ENCODE data around the gene LGR6.
"Not testable (repeated sequence)": the region's sequence is repeated elsewhere in the genome, so short reads cannot be mapped to it uniquely, and the experiment has no call there.

Gene LGR6, protein sequence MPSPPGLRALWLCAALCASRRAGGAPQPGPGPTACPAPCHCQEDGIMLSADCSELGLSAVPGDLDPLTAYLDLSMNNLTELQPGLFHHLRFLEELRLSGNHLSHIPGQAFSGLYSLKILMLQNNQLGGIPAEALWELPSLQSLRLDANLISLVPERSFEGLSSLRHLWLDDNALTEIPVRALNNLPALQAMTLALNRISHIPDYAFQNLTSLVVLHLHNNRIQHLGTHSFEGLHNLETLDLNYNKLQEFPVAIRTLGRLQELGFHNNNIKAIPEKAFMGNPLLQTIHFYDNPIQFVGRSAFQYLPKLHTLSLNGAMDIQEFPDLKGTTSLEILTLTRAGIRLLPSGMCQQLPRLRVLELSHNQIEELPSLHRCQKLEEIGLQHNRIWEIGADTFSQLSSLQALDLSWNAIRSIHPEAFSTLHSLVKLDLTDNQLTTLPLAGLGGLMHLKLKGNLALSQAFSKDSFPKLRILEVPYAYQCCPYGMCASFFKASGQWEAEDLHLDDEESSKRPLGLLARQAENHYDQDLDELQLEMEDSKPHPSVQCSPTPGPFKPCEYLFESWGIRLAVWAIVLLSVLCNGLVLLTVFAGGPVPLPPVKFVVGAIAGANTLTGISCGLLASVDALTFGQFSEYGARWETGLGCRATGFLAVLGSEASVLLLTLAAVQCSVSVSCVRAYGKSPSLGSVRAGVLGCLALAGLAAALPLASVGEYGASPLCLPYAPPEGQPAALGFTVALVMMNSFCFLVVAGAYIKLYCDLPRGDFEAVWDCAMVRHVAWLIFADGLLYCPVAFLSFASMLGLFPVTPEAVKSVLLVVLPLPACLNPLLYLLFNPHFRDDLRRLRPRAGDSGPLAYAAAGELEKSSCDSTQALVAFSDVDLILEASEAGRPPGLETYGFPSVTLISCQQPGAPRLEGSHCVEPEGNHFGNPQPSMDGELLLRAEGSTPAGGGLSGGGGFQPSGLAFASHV

GRCh38 chr1:202193614-202194327 lies at the start of gene LGR6:
Gene LGR6, plus strand, starts transcription at chr1:202193799. Its CDS starts 191 bp downstream, at chr1:202193990.
- Histone ChIP-seq H3K9me3 (replicated peaks in 1 of 11) (no peaks in the 10 kb centered on the region), H3K27me3 (peaks cover 0 to 36% (median 0%) of the 10 kb centered on the region in 11 experiments; a peak in 11 of 22 replicates), H3K36me3 (no peaks in the 10 kb centered on the region), H3K4me2 (peak within 1 kb of the TSS; percentile 86 to 100 (median 99)), H4K20me1 (peaks cover 0 to 28% (median 0%) of the 10 kb centered on the region in 11 experiments; a peak in 10 of 22 replicates), H3K4me1 (peaks cover 17 to 66% (median 47%) of the 10 kb centered on the region in 10 experiments), H3K27ac (peak within 1 kb of the TSS in 5 of 11 experiments; percentile 28 to 62 (median 48); a peak in 8 of 22 replicates), H3K9ac (peak within 1 kb of the TSS in 10 of 11 experiments; percentile 16 to 82 (median 62); a peak in 19 of 22 replicates), H3K4me3 (peak within 1 kb of the TSS; percentile 35 to 77 (median 62))
- TF ChIP-seq Cebpa-rat (IDR thresholded peaks at IDR 0.05), result no peak

DNA sequence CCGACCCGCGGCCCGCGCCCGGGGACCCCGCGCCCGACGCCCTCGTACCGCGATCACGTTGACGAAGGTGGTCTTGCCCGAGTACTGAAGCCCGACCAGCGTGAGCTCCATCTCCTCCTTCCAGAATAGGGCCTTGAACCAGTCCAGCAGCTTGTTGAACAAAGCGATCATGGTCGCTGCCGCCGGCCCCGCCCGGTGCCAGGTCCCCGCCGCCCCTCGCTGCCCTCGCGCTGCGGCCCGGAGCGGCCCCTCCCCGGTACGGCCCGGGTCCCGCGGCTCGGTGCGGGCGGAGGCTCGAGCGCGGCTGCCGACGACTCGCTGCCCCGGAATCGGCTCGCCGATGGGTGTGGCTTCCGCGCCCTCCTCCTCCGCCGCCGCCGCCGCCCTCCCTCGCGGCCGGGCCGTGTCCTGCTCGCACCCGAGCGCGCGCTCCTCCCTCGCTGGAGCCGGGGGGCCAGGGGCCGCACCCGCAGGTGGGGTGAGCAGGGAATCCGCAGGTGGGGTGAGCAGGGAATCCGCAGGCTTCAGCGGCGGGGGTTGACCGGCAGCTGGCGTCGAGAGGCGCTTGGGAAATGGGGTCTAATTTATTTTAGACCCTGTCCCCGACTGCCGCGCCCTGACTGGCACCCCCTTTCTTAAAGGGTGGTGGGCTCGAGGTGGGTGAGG lies 49.1 kb upstream of the LGR6 start, which contains the start of gene ARL8A:
TSS of gene ARL8A (minus strand) at position 336 of the 666 bp plus-strand sequence. CDS start at position 171, 165 bp downstream.
- Histone ChIP-seq H3K9me3 (replicated peaks in 1 of 11) (no peaks in the 10 kb centered on the region), H3K4me1 (peaks cover 29 to 82% (median 50%) of the 10 kb centered on the region in 10 experiments), H4K20me1 (peaks cover 39 to 88% (median 64%) of the 10 kb centered on the region in 11 experiments), H3K27me3 (no peaks in the 10 kb centered on the region), H3K4me2 (peak within 1 kb of the TSS; percentile 91 to 99 (median 97)), H3K36me3 (peaks cover 47 to 66% (median 57%) of the 10 kb centered on the region in 11 experiments), H3K27ac (peak within 1 kb of the TSS; percentile 93 to 99 (median 97)), H3K9ac (peak within 1 kb of the TSS; percentile 96 to 99 (median 98)), H3K4me3 (peak within 1 kb of the TSS; percentile 82 to 99 (median 98))
- no peak for TF ChIP-seq Cebpa-rat (IDR thresholded peaks at IDR 0.05)

GRCh38 chr1:202145068-202145743 lies 48.4 kb upstream of the LGR6 start:
- Histone ChIP-seq H3K4me2 (peak overlapping the region; percentile 90 to 99 (median 96)), H3K4me3 (peak overlapping the region; percentile 82 to 99 (median 98)), H4K20me1 (peaks cover 32 to 88% (median 60%) of the 10 kb centered on the region in 11 experiments), H3K4me1 (peaks cover 29 to 76% (median 46%) of the 10 kb centered on the region in 10 experiments), H3K9ac (peak overlapping the region; percentile 96 to 99 (median 98)), H3K27ac (peak overlapping the region; percentile 93 to 99 (median 97)), H3K27me3 (no peaks in the 10 kb centered on the region), H3K9me3 (replicated peaks in 1 of 11) (no peaks in the 10 kb centered on the region), H3K36me3 (peaks cover 52 to 66% (median 58%) of the 10 kb centered on the region in 11 experiments)
- TF ChIP-seq Cebpa-rat (IDR thresholded peaks at IDR 0.05), result no peak

DNA sequence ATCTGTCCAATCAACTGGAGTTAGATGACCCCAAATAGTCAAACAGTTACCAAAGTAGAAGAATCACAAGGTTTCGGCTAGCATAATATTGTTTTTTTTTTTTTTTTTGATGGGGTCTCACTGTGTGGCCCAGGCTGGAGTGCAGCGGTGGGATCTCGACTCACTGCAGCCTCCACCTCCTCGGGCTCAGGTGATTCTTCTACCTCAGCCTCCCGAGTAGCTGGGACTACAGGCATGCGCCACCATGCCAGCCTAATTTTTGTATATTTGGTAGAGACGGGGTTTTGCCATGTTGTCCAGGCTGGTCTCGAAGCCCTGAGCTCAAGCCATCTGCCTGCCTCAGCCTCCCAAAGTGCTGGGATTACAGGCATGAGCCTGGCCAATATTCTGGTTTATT lies 47.9 kb upstream of the LGR6 start:
- H3K9me3 ChIP-seq (replicated peaks in 1 of 11); H3K27me3 ChIP-seq: not testable (repeated sequence)
- H3K9ac ChIP-seq, result peak overlapping the region in 10 of 11 experiments; percentile 96 to 99 (median 98); a peak in 14 of 22 replicates
- H3K4me3 ChIP-seq, result peak overlapping the region in 8 of 10 experiments; percentile 82 to 99 (median 96); a peak in 8 of 20 replicates
- H3K36me3 ChIP-seq, result peaks cover 53 to 67% (median 58%) of the 10 kb centered on the region in 11 experiments
- peaks cover 29 to 74% (median 44%) of the 10 kb centered on the region in 10 experiments for H3K4me1 ChIP-seq
- H4K20me1 ChIP-seq, result peaks cover 27 to 88% (median 57%) of the 10 kb centered on the region in 11 experiments
- peak overlapping the region; percentile 90 to 99 (median 96) for H3K4me2 ChIP-seq
- H3K27ac ChIP-seq, result peak overlapping the region in 1 of 11 experiments; percentile 97; a peak in 1 of 22 replicates

- H3K4me3 ChIP-seq, result no peak overlapping the region
- no peaks in the 10 kb centered on the region for H3K27me3 ChIP-seq
- peaks cover 54 to 67% (median 58%) of the 10 kb centered on the region in 11 experiments for H3K36me3 ChIP-seq
- H3K9me3 ChIP-seq (replicated peaks in 1 of 11), result no peaks in the 10 kb centered on the region
- no peak overlapping the region for H3K27ac ChIP-seq
- no peak for TF ChIP-seq Cebpa-rat (IDR thresholded peaks at IDR 0.05)
- peaks cover 29 to 70% (median 39%) of the 10 kb centered on the region in 10 experiments for H3K4me1 ChIP-seq
- peaks cover 21 to 88% (median 56%) of the 10 kb centered on the region in 11 experiments for H4K20me1 ChIP-seq
- peak overlapping the region in 9 of 11 experiments; percentile 5 to 99 (median 96); a peak in 11 of 22 replicates for H3K4me2 ChIP-seq
- peak overlapping the region in 5 of 11 experiments; percentile 48 to 99 (median 97); a peak in 5 of 22 replicates for H3K9ac ChIP-seq
Observed at GRCh38 chr1:202146279-202146678, 47.3 kb upstream of the LGR6 start.

GRCh38 chr1:202146993-202147392 lies 46.6 kb upstream of the LGR6 start:
- H3K4me3 ChIP-seq, result no peak overlapping the region
- no peak overlapping the region; a peak in 1 of 22 replicates for H3K9ac ChIP-seq
- peaks cover 14 to 88% (median 51%) of the 10 kb centered on the region in 11 experiments for H4K20me1 ChIP-seq
- H3K36me3 ChIP-seq, result peaks cover 61 to 71% (median 64%) of the 10 kb centered on the region in 11 experiments
- H3K4me2 ChIP-seq, result peak overlapping the region in 3 of 11 experiments; percentile 94 to 96 (median 95); a peak in 4 of 22 replicates
- H3K27ac ChIP-seq, result no peak overlapping the region
- TF ChIP-seq Cebpa-rat (IDR thresholded peaks at IDR 0.05), result no peak
- H3K9me3 ChIP-seq (replicated peaks in 1 of 11), result no peaks in the 10 kb centered on the region
- H3K27me3 ChIP-seq, result no peaks in the 10 kb centered on the region
- peaks cover 26 to 63% (median 35%) of the 10 kb centered on the region in 10 experiments for H3K4me1 ChIP-seq

DNA sequence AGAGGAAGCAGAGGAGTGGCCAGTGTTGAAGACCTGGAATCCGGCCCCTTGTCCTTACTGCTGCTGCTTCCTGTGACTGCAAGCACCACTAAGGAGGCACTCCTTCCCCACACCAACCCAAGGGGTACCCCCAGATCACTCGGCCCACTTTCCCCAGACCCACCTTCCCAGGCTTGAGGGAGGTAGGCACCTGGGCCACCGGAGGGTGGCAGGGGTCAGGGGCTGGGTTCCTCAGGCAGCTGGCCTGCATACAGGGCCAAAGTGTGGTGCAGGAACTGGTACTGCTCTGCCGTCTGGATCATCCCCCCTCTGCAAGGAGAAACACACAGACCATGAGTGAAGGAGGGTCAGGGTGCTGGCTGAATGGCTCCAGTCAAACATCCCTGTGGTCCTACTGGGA lies 45.2 kb upstream of the LGR6 start:
- H3K4me1 ChIP-seq, result peaks cover 12 to 54% (median 22%) of the 10 kb centered on the region in 10 experiments
- H3K9ac ChIP-seq, result peak overlapping the region in 1 of 11 experiments; percentile 29; a peak in 1 of 22 replicates
- H4K20me1 ChIP-seq, result peaks cover 7 to 88% (median 51%) of the 10 kb centered on the region in 11 experiments; a peak in 20 of 22 replicates
- peak overlapping the region in 3 of 11 experiments; percentile 31 to 95 (median 52); a peak in 4 of 22 replicates for H3K4me2 ChIP-seq
- no peaks in the 10 kb centered on the region for H3K9me3 ChIP-seq (replicated peaks in 1 of 11)
- no peak for TF ChIP-seq Cebpa-rat (IDR thresholded peaks at IDR 0.05)
- no peak overlapping the region for H3K4me3 ChIP-seq
- no peaks in the 10 kb centered on the region for H3K27me3 ChIP-seq
- peaks cover 65 to 72% (median 69%) of the 10 kb centered on the region in 11 experiments for H3K36me3 ChIP-seq
- H3K27ac ChIP-seq, result no peak overlapping the region
